ENCODE data around the gene SRSF8.

SRSF8 gene

GRCh38 chr11:95070471-95070870 lies 3.8 kb downstream of the SRSF8 start:
- DNase-seq = no peak

GRCh38 chr11:95072948-95073347 lies 6.2 kb downstream of the SRSF8 start:
- DNase-seq = no peak

- DNase-seq = no peak
These were observed 8.3 kb downstream of the SRSF8 start for GRCh38 chr11:95074792-95075563.

GRCh38 chr11:95076416-95076815 lies 9.7 kb downstream of the SRSF8 start:
- no peak for DNase-seq

- DNase-seq = no peak
These were observed 10.3 kb downstream of the SRSF8 start for GRCh38 chr11:95076981-95077380.

- no peak for DNase-seq
These were observed 11.8 kb downstream of the SRSF8 start for GRCh38 chr11:95078526-95078925.

GRCh38 chr11:95081010-95081409 lies 14.3 kb downstream of the SRSF8 start:
- DNase-seq = no peak

GRCh38 chr11:95081412-95081811 lies 14.7 kb downstream of the SRSF8 start:
- DNase-seq = no peak

- no peak for DNase-seq
These were observed 15.9 kb downstream of the SRSF8 start for GRCh38 chr11:95082576-95083001.

GRCh38 chr11:95084509-95084908 lies 17.8 kb downstream of the SRSF8 start:
- no peak for DNase-seq

GRCh38 chr11:95085117-95085816 lies 18.5 kb downstream of the SRSF8 start:
- DNase-seq = no peak

GRCh38 chr11:95086151-95086550 lies 19.4 kb downstream of the SRSF8 start:
- no peak for DNase-seq

- DNase-seq = no peak
These were observed 20.3 kb downstream of the SRSF8 start for GRCh38 chr11:95086836-95087570.

GRCh38 chr11:95088946-95089619 lies 22.4 kb downstream of the SRSF8 start:
- no peak for DNase-seq

GRCh38 chr11:95089620-95090542 lies 23.2 kb downstream of the SRSF8 start, which contains the start of gene ENDOD1:
ENDOD1 (plus strand) TSS chr11:95089846; CDS start chr11:95089928, 82 bp downstream.
- DNase-seq = no peak

GRCh38 chr11:95091663-95092180 lies 25.0 kb downstream of the SRSF8 start:
- no peak for DNase-seq

- DNase-seq = no peak
These were observed 26.0 kb downstream of the SRSF8 start for GRCh38 chr11:95092549-95093324.

GRCh38 chr11:95093548-95093947 lies 26.8 kb downstream of the SRSF8 start:
- no peak for DNase-seq

GRCh38 chr11:95095858-95096587 lies 29.3 kb downstream of the SRSF8 start:
- no peak for DNase-seq

- DNase-seq = no peak
These were observed 30.5 kb downstream of the SRSF8 start for GRCh38 chr11:95097209-95097608.
